ENCODE data around the gene CPN2. TPM values are rescaled to one million over a fixed set of nuclear protein-coding genes. Genes with fewer than 3 reads are reported as not detected.

CPN2 gene
- total RNA-seq, 6 donors from 2014 or later, result 0.10 TPM; not detected in 5

GRCh38 chr3:194328053-194328657, 23.0 kb downstream of the CPN2 start:
- Histone ChIP-seq H3K4me1 (peaks cover under 1 to 20% (median 5%) of the 10 kb centered on the region in 4 donors), H3K27ac (no peak overlapping the region), H3K4me3 (no peak overlapping the region), H3K36me3 (no peaks in the 10 kb centered on the region), H3K9me3 (no peaks in the 10 kb centered on the region), H3K27me3 (no peaks in the 10 kb centered on the region)
- 85 to 90% methylated on average over 20 to 27 of the region's 27 CpGs for WGBS, 2 donors
- TF ChIP-seq POLR2A (IDR thresholded peaks at IDR 0.05) (no peak), EP300 (IDR thresholded peaks at IDR 0.05) (no peak), CTCF (IDR thresholded peaks at IDR 0.05) (no peak), POLR2AphosphoS5 (IDR thresholded peaks at IDR 0.05) (no peak)
- DNase-seq (no peak), ATAC-seq (ENCODE audit: low FRiP score in 2 of 2) (no peak)

- TF ChIP-seq EP300 (IDR thresholded peaks at IDR 0.05) (no peak), CTCF (IDR thresholded peaks at IDR 0.05) (no peak), POLR2A (IDR thresholded peaks at IDR 0.05) (no peak), POLR2AphosphoS5 (IDR thresholded peaks at IDR 0.05) (no peak)
- Histone ChIP-seq H3K36me3 (no peaks in the 10 kb centered on the region), H3K4me3 (no peak overlapping the region), H3K27ac (no peak overlapping the region), H3K9me3 (no peaks in the 10 kb centered on the region), H3K27me3 (no peaks in the 10 kb centered on the region), H3K4me1 (peaks cover 0 to 19% (median 5%) of the 10 kb centered on the region in 4 donors)
- DNase-seq, result no peak
- no peak for ATAC-seq (ENCODE audit: low FRiP score in 2 of 2)
- 87 to 91% methylated on average over 5 of the region's 5 CpGs for WGBS, 2 donors
These were observed 23.7 kb downstream of the CPN2 start for GRCh38 chr3:194327218-194328052.

GRCh38 chr3:194326968-194327217, 24.2 kb downstream of the CPN2 start:
- Histone ChIP-seq H3K4me1 (peaks cover 0 to 19% (median 5%) of the 10 kb centered on the region in 4 donors), H3K36me3 (no peaks in the 10 kb centered on the region), H3K9me3 (no peaks in the 10 kb centered on the region), H3K27me3 (no peaks in the 10 kb centered on the region), H3K27ac (no peak overlapping the region), H3K4me3 (no peak overlapping the region)
- ATAC-seq (ENCODE audit: low FRiP score in 2 of 2) (no peak), DNase-seq (no peak)
- TF ChIP-seq CTCF (IDR thresholded peaks at IDR 0.05) (no peak), POLR2A (IDR thresholded peaks at IDR 0.05) (no peak), EP300 (IDR thresholded peaks at IDR 0.05) (no peak), POLR2AphosphoS5 (IDR thresholded peaks at IDR 0.05) (no peak)
- WGBS, 2 donors, result 85 to 91% methylated on average over 2 of the region's 2 CpGs

- WGBS, 2 donors, result 61 to 65% methylated on average over 10 to 15 of the region's 15 CpGs
- Histone ChIP-seq H3K9me3 (no peaks in the 10 kb centered on the region), H3K27me3 (no peaks in the 10 kb centered on the region), H3K4me3 (no peak overlapping the region), H3K36me3 (no peaks in the 10 kb centered on the region), H3K4me1 (peaks cover 0 to 19% (median 5%) of the 10 kb centered on the region in 4 donors), H3K27ac (no peak overlapping the region)
- no peak for ATAC-seq (ENCODE audit: low FRiP score in 2 of 2)
- TF ChIP-seq POLR2A (IDR thresholded peaks at IDR 0.05) (no peak), POLR2AphosphoS5 (IDR thresholded peaks at IDR 0.05) (no peak), CTCF (IDR thresholded peaks at IDR 0.05) (no peak), EP300 (IDR thresholded peaks at IDR 0.05) (no peak)
- no peak for DNase-seq
These were observed 24.7 kb downstream of the CPN2 start for GRCh38 chr3:194326192-194326967.
